H9 (cell line): ENCODE measurements around the gene TAF9. TPM values are rescaled to one million over a fixed set of nuclear protein-coding genes. Genes with fewer than 3 reads are reported as not detected.

Experiments
- DNase-seq: peaks from one replicate; pipeline ENCODE4 v3.0.0-alpha.2; 2017
- H2AFZ ChIP-seq: one replicate; pipeline ENCODE4 v1.6.1; 2013; ENCODE audit warnings: mild to moderate bottlenecking, low read length, control low read depth, moderate library complexity
- H2AK5ac ChIP-seq: 2 replicates; pipeline ENCODE4 v1.6.1; 2013; ENCODE audit warnings: low read length, control low read depth, mixed read lengths; ENCODE audit not compliant: insufficient read length
- H2BK120ac ChIP-seq: one replicate; pipeline ENCODE4 v1.6.1; 2013; ENCODE audit warnings: low read depth, mild to moderate bottlenecking, low read length, control low read depth, inconsistent platforms; ENCODE audit not compliant: poor library complexity, severe bottlenecking
- H2BK12ac ChIP-seq: 2 replicates; pipeline ENCODE4 v1.6.1; 2013; ENCODE audit warnings: low read length, control low read depth, mixed read lengths, low read depth; ENCODE audit not compliant: insufficient read length
- H2BK15ac ChIP-seq: 2 replicates; pipeline ENCODE4 v1.6.1; 2013; ENCODE audit warnings: low read depth, low read length, control low read depth
- H2BK20ac ChIP-seq: one replicate; pipeline ENCODE4 v1.6.1; 2013; ENCODE audit warnings: low read depth, mild to moderate bottlenecking, low read length, control low read depth, inconsistent platforms; ENCODE audit not compliant: poor library complexity, severe bottlenecking
- H2BK5ac ChIP-seq: 2 replicates; pipeline ENCODE4 v1.6.1; 2013; ENCODE audit warnings: low read length, control low read depth, mixed read lengths; ENCODE audit not compliant: insufficient read length
- H3K14ac ChIP-seq: 2 replicates; pipeline ENCODE4 v1.6.1; 2013; ENCODE audit warnings: low read length, control low read depth; ENCODE audit not compliant: insufficient read depth
- H3K18ac ChIP-seq: 2 replicates; pipeline ENCODE4 v1.6.1; 2013; ENCODE audit warnings: low read depth, mild to moderate bottlenecking, mixed read lengths, low read length, control low read depth; ENCODE audit not compliant: insufficient read length
- H3K23ac ChIP-seq: 2 replicates; pipeline ENCODE4 v1.6.1; 2013; ENCODE audit warnings: low read length, control low read depth, mixed read lengths, low read depth; ENCODE audit not compliant: insufficient read length
- H3K23me2 ChIP-seq: 2 replicates; pipeline ENCODE4 v1.6.1; 2013; ENCODE audit warnings: low read depth, mild to moderate bottlenecking, mixed read lengths, low read length, control low read depth; ENCODE audit not compliant: insufficient read length, poor library complexity, severe bottlenecking
- H3K27ac ChIP-seq: 2 replicates; pipeline ENCODE4 v1.5.1; 2013; ENCODE audit warnings: low read length, control low read depth, mixed read lengths, low read depth; ENCODE audit not compliant: insufficient read length
- H3K27me3 ChIP-seq: 2 replicates; pipeline ENCODE4 v1.6.1; 2013; ENCODE audit warnings: low read length, control low read depth, inconsistent platforms; ENCODE audit not compliant: insufficient read depth
- H3K4ac ChIP-seq: 2 replicates; pipeline ENCODE4 v1.6.1; 2013; ENCODE audit warnings: low read depth, mild to moderate bottlenecking, control low read depth, inconsistent platforms, low read length, moderate library complexity
- H3K4me1 ChIP-seq: 2 replicates; pipeline ENCODE4 v1.6.1; 2013; ENCODE audit warnings: low read length, control low read depth, inconsistent platforms; ENCODE audit not compliant: insufficient read depth
- H3K4me2 ChIP-seq: 2 replicates; pipeline ENCODE4 v1.6.1; 2013; ENCODE audit warnings: low read length, control low read depth, mixed read lengths; ENCODE audit not compliant: insufficient read length, insufficient read depth
- H3K56ac ChIP-seq: 2 replicates; pipeline ENCODE4 v1.6.1; 2013; ENCODE audit warnings: low read depth, mild to moderate bottlenecking, mixed read lengths, low read length, control low read depth; ENCODE audit not compliant: insufficient read length
- H3K79me1 ChIP-seq: 2 replicates; pipeline ENCODE4 v1.6.1; 2013; ENCODE audit warnings: low read depth, mild to moderate bottlenecking, moderate library complexity, low read length, control low read depth, inconsistent platforms; ENCODE audit not compliant: insufficient read depth, poor library complexity, severe bottlenecking
- H3K79me2 ChIP-seq: 2 replicates; pipeline ENCODE4 v1.6.1; 2013; ENCODE audit warnings: low read length, control low read depth, inconsistent platforms; ENCODE audit not compliant: insufficient read depth
- H3K9ac ChIP-seq: 2 replicates; pipeline ENCODE4 v1.6.1; 2013; ENCODE audit warnings: low read length, control low read depth, mixed read lengths; ENCODE audit not compliant: insufficient read length; ENCODE audit errors: extremely low read depth
- H3K9me3 ChIP-seq: one replicate; pipeline ENCODE4 v1.6.1; 2013; ENCODE audit warnings: low read depth, low read length, inconsistent platforms; ENCODE audit not compliant: control insufficient read depth
- H3T11ph ChIP-seq: one replicate; pipeline ENCODE4 v1.6.1; 2013; ENCODE audit warnings: mild to moderate bottlenecking, low read length, control low read depth, inconsistent platforms
- H4K20me1 ChIP-seq: one replicate; pipeline ENCODE4 v1.6.1; 2013; ENCODE audit not compliant: control insufficient read depth, insufficient read length, insufficient read depth
- H4K5ac ChIP-seq: 2 replicates; pipeline ENCODE4 v1.6.1; 2013; ENCODE audit warnings: low read depth, mild to moderate bottlenecking, mixed read lengths, low read length, control low read depth; ENCODE audit not compliant: insufficient read length
- H4K8ac ChIP-seq: replicated peaks from 2 replicates; pipeline ENCODE4 v1.6.1; 2013; ENCODE audit warnings: low read length, control low read depth, mixed read lengths, low read depth; ENCODE audit not compliant: insufficient read length
- H4K91ac ChIP-seq: 2 replicates; pipeline ENCODE4 v1.6.1; 2013; ENCODE audit warnings: low read depth, mild to moderate bottlenecking, moderate library complexity, mixed read lengths, low read length, control low read depth; ENCODE audit not compliant: insufficient read length
- H3K27ac Mint-ChIP-seq, 3 experiments: 2 replicates in 2 of 3; 3 replicates in 1 of 3; pipeline ENCODE4 v1.8.0; 2020 to 2021; ENCODE audit warnings: mixed read lengths in 3 of 3, mild to moderate bottlenecking in 1 of 3, moderate library complexity in 1 of 3
- H3K27me3 Mint-ChIP-seq: 2 replicates; pipeline ENCODE4 v1.8.0; 2021; ENCODE audit warnings: low read depth, mild to moderate bottlenecking, moderate library complexity, mixed read lengths
- H3K36me3 Mint-ChIP-seq, 3 experiments: 2 replicates in 2 of 3; 3 replicates in 1 of 3; pipeline ENCODE4 v1.8.0; 2020 to 2021; ENCODE audit warnings: low read depth in 3 of 3, mixed read lengths in 3 of 3; ENCODE audit not compliant: insufficient read depth in 1 of 3
- H3K4me1 Mint-ChIP-seq, 2 experiments: 2 replicates each; pipeline ENCODE4 v1.8.0; 2020; ENCODE audit warnings: mixed read lengths in 2 of 2
- H3K4me3 Mint-ChIP-seq, 2 experiments: 2 replicates in 1 of 2; 3 replicates in 1 of 2; pipeline ENCODE4 v1.8.0; 2020 to 2021; ENCODE audit warnings: mild to moderate bottlenecking in 2 of 2, mixed read lengths in 2 of 2, moderate library complexity in 1 of 2
- H3K9me3 Mint-ChIP-seq, 2 experiments: 2 replicates in 1 of 2; 3 replicates in 1 of 2; pipeline ENCODE4 v1.8.0; 2020; ENCODE audit warnings: mild to moderate bottlenecking in 2 of 2, mixed read lengths in 2 of 2, moderate library complexity in 1 of 2
- CTCF ChIP-seq: fragments of 200-600 bp; sonication (generic); conservative IDR thresholded peaks from 3 replicates; pipeline ENCODE4 v1.8.0; 2021; ENCODE audit warnings: antibody characterized with exemption, mild to moderate bottlenecking
- WGBS: extraction: QIAGEN DNeasy Blood & Tissue Kit; methylation state at CpG from one replicate; pipeline ENCODE4 v1.1.7; 2013; ENCODE audit warnings: missing lambda C conversion rate, low lambda C conversion rate, mixed read lengths; ENCODE audit not compliant: insufficient read length; ENCODE audit errors: extremely low coverage; 5-methylcytosine and 5-hydroxymethylcytosine counted together
- total RNA-seq: library from RNA; stranded (reverse); gene quantifications from 2 replicates; pipeline ENCODE4 v1.2.1, GENCODE V29; 2021

Gene TAF9
- total RNA-seq, 1 experiment from 2014 or later, result 85.0 TPM

DNA sequence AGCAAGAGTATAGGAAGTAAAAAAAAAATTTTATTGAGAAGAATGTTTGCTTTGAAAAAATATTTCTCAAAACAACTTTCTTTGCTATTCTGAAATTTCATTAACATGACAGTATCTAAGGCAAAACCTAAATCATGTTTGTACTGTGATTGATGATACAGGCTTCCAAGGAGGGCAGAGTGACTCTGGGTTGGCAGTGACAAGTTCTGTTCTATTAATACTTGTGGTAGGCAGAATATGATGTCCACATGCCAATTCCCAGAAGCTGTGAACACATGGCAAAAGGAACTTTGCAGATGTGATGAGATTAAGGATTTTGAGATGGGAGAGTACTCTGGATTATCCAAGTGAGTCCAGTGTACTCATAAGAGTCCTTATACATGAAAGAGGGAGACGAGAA, 53.3 kb downstream of the TAF9 start:
- Histone ChIP-seq H2AFZ (no peak overlapping the region), H3K4ac (no peak overlapping the region), H2BK15ac (no peak overlapping the region), H4K5ac (no peak overlapping the region), H3K27me3 (no peaks in the 10 kb centered on the region), H2AK5ac (no peak overlapping the region), H3K14ac (no peak overlapping the region), H2BK12ac (no peak overlapping the region), H4K91ac (no peak overlapping the region), H4K20me1 (no peaks in the 10 kb centered on the region), H3K23ac (no peak overlapping the region), H3K79me1 (no peaks in the 10 kb centered on the region), H2BK120ac (no peak overlapping the region), H2BK20ac (no peak overlapping the region), H2BK5ac (no peak overlapping the region), H3K4me2 (no peak overlapping the region), H3K9me3 (no peaks in the 10 kb centered on the region), H3K23me2 (no peaks in the 10 kb centered on the region), H4K8ac (no peak overlapping the region), H3K56ac (no peak overlapping the region), H3K27ac (no peak overlapping the region), H3K79me2 (no peaks in the 10 kb centered on the region), H3K9ac (no peak overlapping the region), H3K4me1 (no peaks in the 10 kb centered on the region), H3T11ph (no peak overlapping the region), H3K18ac (no peak overlapping the region)
- H3K27ac Mint-ChIP-seq, result no peak overlapping the region
- TF ChIP-seq CTCF, result no peak
- DNase-seq, result no peak
- no peaks in the 10 kb centered on the region for H3K36me3 Mint-ChIP-seq
- no CpG with 5 or more reads among the region's 1 CpG for WGBS
- H3K4me3 Mint-ChIP-seq, result no peak overlapping the region
- H3K27me3 Mint-ChIP-seq, result no peaks in the 10 kb centered on the region
- H3K9me3 Mint-ChIP-seq, result no peaks in the 10 kb centered on the region
- peaks cover 0 to 9% of the 10 kb centered on the region in 2 experiments; a peak in 1 of 4 replicates for H3K4me1 Mint-ChIP-seq

Other genes starting within 250 kb of the TAF9 start
- 305 and 310 TPM in 2 replicates for gene CCNB1, start 202.4 kb downstream of the TAF9 start, total RNA-seq
- gene CENPH, start 179.9 kb downstream of the TAF9 start, total RNA-seq, result 79.4 and 82.8 TPM in 2 replicates
- 45.9 and 53.4 TPM in 2 replicates for gene CDK7, start 134.6 kb downstream of the TAF9 start, total RNA-seq
- 0.48 and 0.68 TPM in 2 replicates for gene CCDC125, start 36.7 kb downstream of the TAF9 start, total RNA-seq
- gene AK6, start within 50 bp of the TAF9 start, total RNA-seq, result 39.0 and 40.8 TPM in 2 replicates
- 28.5 and 31.9 TPM in 2 replicates for gene RAD17, start 298 bp upstream of the TAF9 start, total RNA-seq
- 29.5 and 30.3 TPM in 2 replicates for gene MARVELD2, start 45.6 kb upstream of the TAF9 start, total RNA-seq
- gene OCLN, start 123.3 kb upstream of the TAF9 start, total RNA-seq, result 105 and 109 TPM in 2 replicates
- gene GTF2H2C, start 190.7 kb upstream of the TAF9 start, total RNA-seq, result 61.0 and 63.6 TPM in 2 replicates